NCI-H748 (cell line): ENCODE data around the gene PHF21B.
"Not testable (repeated sequence)": the region's sequence is repeated elsewhere in the genome, so short reads cannot be mapped to it uniquely, and the experiment has no call there.

Experiments used
- DNase-seq: peaks from one replicate; lab custom pipeline; 2025; ENCODE audit not compliant: unreplicated experiment; lab: John Stamatoyannopoulos, UW

The PHF21B gene

GRCh38 chr22:45009606-45010531, at the start of gene PHF21B:
PHF21B (minus strand) TSS chr22:45010005; CDS start chr22:45009549, 456 bp downstream.
- peak; percentile 91 for DNase-seq

GRCh38 chr22:45059296-45059695, 49.5 kb upstream of the PHF21B start:
- no peak for DNase-seq

GRCh38 chr22:45058622-45058912, 48.8 kb upstream of the PHF21B start:
- DNase-seq = no peak

GRCh38 chr22:45055936-45056335, 46.1 kb upstream of the PHF21B start:
- no peak for DNase-seq

- DNase-seq = no peak
Measured at GRCh38 chr22:45053571-45053970, 43.8 kb upstream of the PHF21B start.

GRCh38 chr22:45053094-45053493, 43.3 kb upstream of the PHF21B start:
- no peak for DNase-seq

GRCh38 chr22:45052665-45053064, 42.9 kb upstream of the PHF21B start:
- DNase-seq = not testable (repeated sequence)

- DNase-seq = no peak
Measured at GRCh38 chr22:45051946-45052345, 42.1 kb upstream of the PHF21B start.

- no peak for DNase-seq
Measured at GRCh38 chr22:45051419-45051818, 41.6 kb upstream of the PHF21B start.

- no peak for DNase-seq
Measured at GRCh38 chr22:45047260-45047659, 37.5 kb upstream of the PHF21B start.

- no peak for DNase-seq
Measured at GRCh38 chr22:45045208-45045607, 35.4 kb upstream of the PHF21B start.

- DNase-seq = no peak
Measured at GRCh38 chr22:45042263-45042662, 32.5 kb upstream of the PHF21B start.

- DNase-seq = no peak
Measured at GRCh38 chr22:45039133-45039532, 29.3 kb upstream of the PHF21B start.

- no peak for DNase-seq
Measured at GRCh38 chr22:45036154-45036553, 26.3 kb upstream of the PHF21B start.

- no peak for DNase-seq
Measured at GRCh38 chr22:45034821-45035220, 25.0 kb upstream of the PHF21B start.

- no peak for DNase-seq
Measured at GRCh38 chr22:45034156-45034555, 24.4 kb upstream of the PHF21B start.

GRCh38 chr22:45033136-45033535, 23.3 kb upstream of the PHF21B start:
- no peak for DNase-seq

GRCh38 chr22:45031629-45032403, 22.0 kb upstream of the PHF21B start:
- no peak for DNase-seq

GRCh38 chr22:45029501-45029900, 19.7 kb upstream of the PHF21B start:
- no peak for DNase-seq

GRCh38 chr22:45026511-45026910, 16.7 kb upstream of the PHF21B start:
- DNase-seq = no peak

GRCh38 chr22:45023431-45023830, 13.6 kb upstream of the PHF21B start:
- no peak for DNase-seq
